Measurements from ENCODE around the gene PRAC2.

Gene PRAC2

DNA sequence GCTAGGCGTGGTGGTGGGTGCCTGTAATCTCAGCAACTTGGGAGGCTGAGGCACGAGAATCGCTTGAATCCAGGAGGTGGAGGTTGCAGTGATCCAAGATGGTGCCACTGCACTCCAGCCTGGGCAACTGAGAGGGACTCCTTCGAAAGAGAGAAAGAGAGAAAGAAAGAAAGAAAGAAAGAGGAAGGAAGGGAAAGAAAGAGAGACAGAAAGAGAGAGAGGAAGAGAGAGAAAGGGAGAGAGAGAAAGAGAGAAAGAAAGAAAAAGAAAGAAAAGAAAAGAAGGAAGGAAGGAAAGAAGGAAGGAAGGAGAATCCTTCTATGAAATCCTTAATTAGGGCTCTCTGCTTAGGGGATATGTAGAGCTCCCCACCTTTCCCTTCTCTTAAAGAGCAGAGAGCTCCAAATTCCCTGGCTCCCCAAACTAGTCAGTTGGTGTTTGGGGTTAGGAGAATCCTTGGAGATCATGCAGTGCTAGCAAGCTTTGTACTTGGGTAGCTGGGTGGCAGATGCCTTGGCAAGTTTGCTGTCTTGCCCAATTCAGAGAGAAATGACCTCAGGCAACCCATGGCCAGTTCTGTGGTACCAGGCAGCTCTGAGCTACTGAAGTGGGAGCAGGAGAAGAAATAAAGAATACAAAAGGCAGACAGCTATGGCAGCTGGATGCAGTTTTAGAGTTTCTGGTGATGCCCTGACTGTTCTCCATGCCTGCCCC lies 14.5 kb downstream of the PRAC2 start:
- TF ChIP-seq SIN3A (IDR thresholded peaks at IDR 0.05; ENCODE audit: borderline replicate concordance, insufficient read depth, low read length) = no peak
- TF ChIP-seq TAF1 (IDR thresholded peaks at IDR 0.05; ENCODE audit: borderline replicate concordance, insufficient read depth, low read length) = no peak
- TF ChIP-seq FOXP2 (optimal IDR thresholded peaks at IDR 0.05; ENCODE audit: borderline replicate concordance, extremely low read depth, extremely low read length, insufficient read depth) = no peak
- TF ChIP-seq, protein P1, sequence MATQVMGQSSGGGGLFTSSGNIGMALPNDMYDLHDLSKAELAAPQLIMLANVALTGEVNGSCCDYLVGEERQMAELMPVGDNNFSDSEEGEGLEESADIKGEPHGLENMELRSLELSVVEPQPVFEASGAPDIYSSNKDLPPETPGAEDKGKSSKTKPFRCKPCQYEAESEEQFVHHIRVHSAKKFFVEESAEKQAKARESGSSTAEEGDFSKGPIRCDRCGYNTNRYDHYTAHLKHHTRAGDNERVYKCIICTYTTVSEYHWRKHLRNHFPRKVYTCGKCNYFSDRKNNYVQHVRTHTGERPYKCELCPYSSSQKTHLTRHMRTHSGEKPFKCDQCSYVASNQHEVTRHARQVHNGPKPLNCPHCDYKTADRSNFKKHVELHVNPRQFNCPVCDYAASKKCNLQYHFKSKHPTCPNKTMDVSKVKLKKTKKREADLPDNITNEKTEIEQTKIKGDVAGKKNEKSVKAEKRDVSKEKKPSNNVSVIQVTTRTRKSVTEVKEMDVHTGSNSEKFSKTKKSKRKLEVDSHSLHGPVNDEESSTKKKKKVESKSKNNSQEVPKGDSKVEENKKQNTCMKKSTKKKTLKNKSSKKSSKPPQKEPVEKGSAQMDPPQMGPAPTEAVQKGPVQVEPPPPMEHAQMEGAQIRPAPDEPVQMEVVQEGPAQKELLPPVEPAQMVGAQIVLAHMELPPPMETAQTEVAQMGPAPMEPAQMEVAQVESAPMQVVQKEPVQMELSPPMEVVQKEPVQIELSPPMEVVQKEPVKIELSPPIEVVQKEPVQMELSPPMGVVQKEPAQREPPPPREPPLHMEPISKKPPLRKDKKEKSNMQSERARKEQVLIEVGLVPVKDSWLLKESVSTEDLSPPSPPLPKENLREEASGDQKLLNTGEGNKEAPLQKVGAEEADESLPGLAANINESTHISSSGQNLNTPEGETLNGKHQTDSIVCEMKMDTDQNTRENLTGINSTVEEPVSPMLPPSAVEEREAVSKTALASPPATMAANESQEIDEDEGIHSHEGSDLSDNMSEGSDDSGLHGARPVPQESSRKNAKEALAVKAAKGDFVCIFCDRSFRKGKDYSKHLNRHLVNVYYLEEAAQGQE (IDR thresholded peaks at IDR 0.05; ENCODE audit: insufficient read depth in 1 of 2, low read depth in 2 of 2, low read length in 2 of 2) = no peak
- TF ChIP-seq POLR2AphosphoS5 (IDR thresholded peaks at IDR 0.05; ENCODE audit: low read depth, low read length) = no peak

DNA sequence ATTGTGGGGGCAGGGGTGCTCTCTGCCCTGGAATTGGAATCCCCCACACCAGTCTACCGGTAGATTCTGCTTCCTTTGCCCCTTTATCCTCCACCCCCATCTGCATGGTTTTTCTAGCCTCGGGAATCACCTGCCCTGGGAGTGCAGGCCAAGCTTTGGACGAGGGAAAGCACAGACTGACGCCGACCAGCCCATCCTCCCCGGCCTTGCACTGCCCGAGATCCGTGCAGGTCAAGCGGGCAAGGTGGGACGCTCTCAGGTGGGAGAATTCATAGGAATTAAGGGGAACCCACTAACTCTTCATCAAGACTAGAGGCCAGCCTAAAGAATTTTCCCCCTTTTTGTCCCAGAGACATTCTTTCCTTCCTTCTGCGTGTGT lies 15.4 kb downstream of the PRAC2 start:
- TF ChIP-seq POLR2AphosphoS5 (IDR thresholded peaks at IDR 0.05; ENCODE audit: low read depth, low read length) (no peak), TAF1 (IDR thresholded peaks at IDR 0.05; ENCODE audit: borderline replicate concordance, insufficient read depth, low read length) (no peak)

DNA sequence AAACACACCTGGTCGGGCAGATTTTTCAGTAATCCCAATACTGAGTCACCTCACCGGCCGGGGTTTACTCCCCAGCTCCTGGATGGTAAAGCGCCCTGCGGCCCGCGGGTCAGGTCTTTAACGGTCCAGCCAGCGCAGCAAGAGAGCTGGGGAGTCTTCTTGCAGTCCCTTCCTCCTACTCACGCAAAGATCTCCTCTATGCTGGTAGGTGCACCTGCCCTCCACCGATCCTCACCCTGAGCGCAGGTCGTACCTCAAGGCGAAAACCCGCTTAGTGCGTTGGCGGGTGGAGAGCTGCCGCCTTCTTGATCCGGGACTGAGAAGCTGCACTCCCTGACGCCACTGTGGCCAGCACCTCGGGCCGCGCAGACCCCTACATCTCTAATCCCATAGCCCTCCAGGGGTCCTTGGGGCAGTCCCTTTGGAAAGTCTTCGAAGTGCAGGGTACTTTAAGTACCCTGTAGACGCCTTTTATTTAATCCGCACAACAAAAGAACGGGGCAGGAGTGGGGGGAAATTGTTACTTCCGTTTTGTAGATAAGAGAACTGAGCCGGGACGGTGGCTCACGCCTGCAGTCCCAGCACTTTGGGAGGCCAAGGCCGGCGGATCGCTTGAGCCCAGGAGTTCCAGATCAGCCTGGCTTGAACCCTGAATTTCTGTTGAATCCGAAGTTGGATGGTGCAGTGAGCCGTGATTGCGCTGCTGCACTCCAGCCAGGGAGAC lies 16.0 kb downstream of the PRAC2 start:
- TF ChIP-seq, protein P1 (IDR thresholded peaks at IDR 0.05; ENCODE audit: insufficient read depth in 1 of 2, low read depth in 2 of 2, low read length in 2 of 2) = no peak
- TF ChIP-seq SIN3A (IDR thresholded peaks at IDR 0.05; ENCODE audit: borderline replicate concordance, insufficient read depth, low read length) = no peak
- TF ChIP-seq POLR2AphosphoS5 (IDR thresholded peaks at IDR 0.05; ENCODE audit: low read depth, low read length) = no peak
- no peak for TF ChIP-seq FOXP2 (optimal IDR thresholded peaks at IDR 0.05; ENCODE audit: borderline replicate concordance, extremely low read depth, extremely low read length, insufficient read depth)
- TF ChIP-seq TAF1 (IDR thresholded peaks at IDR 0.05; ENCODE audit: borderline replicate concordance, insufficient read depth, low read length) = no peak

DNA sequence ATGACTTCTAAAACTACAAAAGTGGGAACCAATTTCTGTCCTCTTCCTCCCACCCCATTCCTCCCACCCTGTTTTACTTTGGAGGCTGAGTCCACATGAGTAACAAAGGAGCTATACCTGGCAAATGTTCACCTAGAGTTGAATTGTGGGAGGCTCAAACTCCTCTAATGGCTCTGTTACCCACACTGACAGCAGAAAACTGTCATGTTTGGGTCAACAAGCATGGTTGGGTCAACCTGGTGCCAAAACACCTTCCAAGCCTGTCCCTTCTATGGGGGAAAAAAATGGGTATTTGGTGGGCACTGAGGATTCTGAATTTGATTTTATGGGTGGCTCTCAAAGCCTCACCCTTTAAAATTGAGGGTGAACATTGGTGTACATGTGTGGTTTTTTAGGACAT lies 17.6 kb downstream of the PRAC2 start:
- TF ChIP-seq SIN3A (IDR thresholded peaks at IDR 0.05; ENCODE audit: borderline replicate concordance, insufficient read depth, low read length) (no peak), TAF1 (IDR thresholded peaks at IDR 0.05; ENCODE audit: borderline replicate concordance, insufficient read depth, low read length) (no peak), POLR2AphosphoS5 (IDR thresholded peaks at IDR 0.05; ENCODE audit: low read depth, low read length) (no peak), FOXP2 (optimal IDR thresholded peaks at IDR 0.05; ENCODE audit: borderline replicate concordance, extremely low read depth, extremely low read length, insufficient read depth) (no peak)
- TF ChIP-seq, protein P1 (IDR thresholded peaks at IDR 0.05; ENCODE audit: insufficient read depth in 1 of 2, low read depth in 2 of 2, low read length in 2 of 2) = no peak

DNA sequence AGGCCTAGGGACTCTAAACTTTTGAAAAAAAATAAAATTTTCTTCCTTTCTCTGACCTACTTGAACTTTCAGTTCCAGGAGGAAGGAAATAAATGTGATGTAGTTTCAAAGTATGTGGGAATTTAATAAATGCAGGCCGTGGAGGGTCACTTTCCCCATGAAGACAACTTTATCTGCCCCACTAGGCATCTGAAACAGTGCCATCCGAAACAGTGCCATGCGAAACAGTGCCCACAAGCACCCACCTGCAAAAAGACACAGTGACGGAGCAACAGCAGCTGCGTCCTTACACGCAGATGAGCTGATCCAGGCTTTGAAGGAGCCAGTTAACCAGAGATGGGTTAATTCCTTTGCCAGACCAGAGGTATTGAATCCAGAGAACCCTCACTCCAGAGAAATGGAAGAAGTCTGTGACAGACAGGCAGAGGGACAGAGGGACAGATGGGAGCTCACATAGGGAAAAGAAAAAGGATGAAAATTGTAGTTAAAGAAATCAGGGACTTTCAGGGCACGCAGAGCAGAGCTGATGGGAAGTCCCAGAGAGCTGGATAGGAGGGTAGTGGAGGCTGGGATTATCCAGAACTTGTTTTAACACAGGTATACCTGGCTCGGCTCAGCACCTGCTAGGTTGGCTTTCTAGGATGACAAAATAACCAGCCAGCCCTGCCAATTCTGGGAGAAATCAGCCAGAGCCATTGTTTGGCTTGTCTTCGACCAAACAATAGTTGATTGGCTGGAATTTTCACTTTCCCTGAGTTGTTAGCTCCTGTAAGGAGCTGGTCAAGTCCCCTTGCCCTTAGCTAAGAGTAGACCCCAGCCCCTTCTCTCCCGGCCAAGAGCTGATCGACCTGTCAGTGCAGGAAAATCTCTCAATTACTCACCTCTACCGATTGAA lies 22.6 kb downstream of the PRAC2 start:
- TF ChIP-seq, protein P1 (IDR thresholded peaks at IDR 0.05; ENCODE audit: insufficient read depth in 1 of 2, low read depth in 2 of 2, low read length in 2 of 2) = no peak
- TF ChIP-seq FOXP2 (optimal IDR thresholded peaks at IDR 0.05; ENCODE audit: borderline replicate concordance, extremely low read depth, extremely low read length, insufficient read depth) = no peak
- TF ChIP-seq POLR2AphosphoS5 (IDR thresholded peaks at IDR 0.05; ENCODE audit: low read depth, low read length) = no peak
- no peak for TF ChIP-seq SIN3A (IDR thresholded peaks at IDR 0.05; ENCODE audit: borderline replicate concordance, insufficient read depth, low read length)
- no peak for TF ChIP-seq TAF1 (IDR thresholded peaks at IDR 0.05; ENCODE audit: borderline replicate concordance, insufficient read depth, low read length)
